HPDE6-E6E7 (cell line): ENCODE measurements around the gene CCDC174.

Source experiments
- DNase-seq: peaks from one replicate; pipeline ENCODE4 v3.0.0; 2011; ENCODE audit warnings: missing footprints; ENCODE audit errors: extremely low spot score

Gene CCDC174

GRCh38 chr3:14701676-14702075 lies 50.1 kb downstream of the CCDC174 start:
- DNase-seq = no peak

DNA sequence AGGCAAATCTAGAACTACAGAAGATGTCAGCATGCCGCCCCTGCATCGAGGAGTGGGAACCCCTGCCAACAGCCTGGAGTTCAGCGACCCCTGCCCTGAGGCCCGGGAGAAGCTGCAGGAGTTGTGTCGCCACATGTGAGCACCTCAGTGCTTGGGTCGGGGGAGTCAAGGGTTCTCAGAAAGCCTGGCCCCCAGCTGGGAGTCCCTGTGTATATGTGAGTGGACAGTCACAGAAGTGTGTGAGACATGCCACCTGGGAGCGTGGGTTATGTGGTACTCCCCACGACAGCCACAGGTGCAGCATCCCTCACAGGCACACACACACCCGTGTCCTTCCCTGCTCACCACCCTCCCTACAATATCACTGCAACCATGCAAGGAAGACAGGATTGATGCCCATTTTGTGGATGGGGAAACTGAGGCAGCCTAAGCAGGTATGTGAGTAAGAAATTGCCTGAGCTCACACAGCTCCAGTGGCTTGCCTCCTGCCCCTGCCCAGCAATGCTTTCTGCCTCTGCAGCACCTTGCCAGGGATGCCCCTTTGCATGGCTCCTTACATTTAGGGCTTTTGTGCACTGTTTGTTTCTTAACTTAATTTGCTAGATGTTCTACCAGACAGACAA lies 51.7 kb downstream of the CCDC174 start:
- DNase-seq = no peak

- DNase-seq = no peak
Observed at GRCh38 chr3:14703791-14704190, 52.2 kb downstream of the CCDC174 start.

DNA sequence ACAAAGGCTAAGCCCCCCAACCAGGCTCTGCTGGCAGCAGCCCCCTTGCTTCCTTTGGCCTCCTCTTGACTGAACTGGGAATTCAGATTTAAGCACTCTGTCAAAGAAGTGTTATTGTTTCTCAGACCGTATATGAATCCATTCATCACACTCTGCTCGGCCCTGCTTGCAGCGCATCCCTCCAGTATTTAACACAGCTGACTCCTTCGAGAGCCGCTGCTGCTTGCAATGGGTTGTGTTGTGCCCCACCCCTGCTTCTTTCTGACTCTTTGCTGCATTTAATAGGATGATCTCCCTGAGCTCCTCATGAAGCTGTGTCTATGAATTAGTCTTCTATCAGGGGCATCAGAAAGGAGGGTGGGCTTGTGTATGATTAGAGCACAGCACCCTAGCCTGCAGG lies 54.5 kb downstream of the CCDC174 start:
- no peak for DNase-seq

GRCh38 chr3:14716591-14716990 lies 65.0 kb downstream of the CCDC174 start:
- no peak for DNase-seq

GRCh38 chr3:14717307-14717706 lies 65.7 kb downstream of the CCDC174 start:
- DNase-seq = no peak

- no peak for DNase-seq
Observed at GRCh38 chr3:14718539-14718938, 67.0 kb downstream of the CCDC174 start.

DNA sequence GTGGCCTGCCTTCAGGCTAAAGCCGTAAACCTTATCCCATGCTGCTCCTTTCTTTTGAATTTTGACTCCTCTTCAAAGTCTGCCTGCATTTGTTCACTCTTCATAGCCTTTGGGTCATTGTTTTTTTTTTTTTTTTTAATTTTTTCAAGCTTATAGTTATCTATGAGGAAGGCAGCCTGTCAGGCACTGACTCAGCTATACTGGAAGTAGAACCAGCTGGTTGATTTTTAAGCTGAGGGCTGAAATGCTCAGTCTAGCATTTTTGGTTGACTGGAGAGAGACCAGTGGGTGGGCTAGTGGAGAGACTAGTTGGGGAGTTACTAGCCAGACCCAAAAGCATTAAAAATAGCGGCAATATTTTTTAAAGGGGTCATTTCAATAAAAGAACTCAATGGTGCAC lies 67.4 kb downstream of the CCDC174 start:
- no peak for DNase-seq

- no peak for DNase-seq
Observed at GRCh38 chr3:14721126-14721864, 69.7 kb downstream of the CCDC174 start.
